GM06990 (cell line): Measurements from ENCODE around the gene EIF2AK2.

Source experiments
- DNase-seq: peaks from one replicate; pipeline ENCODE4 v3.0.0-alpha.2; 2011; ENCODE audit not compliant: insufficient read length; ENCODE audit errors: extremely low read depth
- H3K27me3 ChIP-seq: replicated peaks from 2 replicates; pipeline ENCODE4 v1.6.0; 2011; ENCODE audit warnings: low read length; ENCODE audit not compliant: control insufficient read depth, insufficient read depth
- H3K36me3 ChIP-seq: 2 replicates; pipeline ENCODE4 v1.5.1; 2011; ENCODE audit warnings: low read length; ENCODE audit not compliant: control insufficient read depth, insufficient read depth
- H3K4me3 ChIP-seq: replicated peaks from 2 replicates; pipeline ENCODE4 v1.5.1; 2011; ENCODE audit warnings: low read depth, mild to moderate bottlenecking, control low read depth, low read length
- TF ChIP-seq, protein P1 (sequence below): IDR thresholded peaks from 2 replicates; pipeline ENCODE4 v1.5.1; 2011; ENCODE audit warnings: low read length, control low read depth, mild to moderate bottlenecking, inconsistent platforms; ENCODE audit not compliant: insufficient read depth, poor library complexity, severe bottlenecking

EIF2AK2 gene

DNA sequence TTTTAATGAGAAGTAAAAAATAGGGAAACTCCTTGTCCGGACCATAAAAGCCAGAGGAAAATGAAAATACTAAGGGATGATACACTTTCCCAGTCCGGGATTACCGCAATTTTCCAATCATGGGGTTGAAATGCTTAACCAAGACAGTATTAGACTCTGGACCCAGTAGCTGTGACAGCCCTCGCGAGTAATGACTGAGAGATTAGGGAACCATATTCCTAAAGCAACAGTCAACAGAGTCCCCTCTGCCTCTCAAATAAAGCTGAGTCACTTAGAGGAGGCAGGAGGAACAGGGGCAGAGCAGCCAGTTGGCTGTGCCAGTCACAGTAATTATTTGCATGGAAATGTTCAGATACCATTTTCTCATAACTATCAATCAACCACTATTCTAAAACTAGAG, 37.6 kb downstream of the EIF2AK2 start:
- TF ChIP-seq, protein P1, sequence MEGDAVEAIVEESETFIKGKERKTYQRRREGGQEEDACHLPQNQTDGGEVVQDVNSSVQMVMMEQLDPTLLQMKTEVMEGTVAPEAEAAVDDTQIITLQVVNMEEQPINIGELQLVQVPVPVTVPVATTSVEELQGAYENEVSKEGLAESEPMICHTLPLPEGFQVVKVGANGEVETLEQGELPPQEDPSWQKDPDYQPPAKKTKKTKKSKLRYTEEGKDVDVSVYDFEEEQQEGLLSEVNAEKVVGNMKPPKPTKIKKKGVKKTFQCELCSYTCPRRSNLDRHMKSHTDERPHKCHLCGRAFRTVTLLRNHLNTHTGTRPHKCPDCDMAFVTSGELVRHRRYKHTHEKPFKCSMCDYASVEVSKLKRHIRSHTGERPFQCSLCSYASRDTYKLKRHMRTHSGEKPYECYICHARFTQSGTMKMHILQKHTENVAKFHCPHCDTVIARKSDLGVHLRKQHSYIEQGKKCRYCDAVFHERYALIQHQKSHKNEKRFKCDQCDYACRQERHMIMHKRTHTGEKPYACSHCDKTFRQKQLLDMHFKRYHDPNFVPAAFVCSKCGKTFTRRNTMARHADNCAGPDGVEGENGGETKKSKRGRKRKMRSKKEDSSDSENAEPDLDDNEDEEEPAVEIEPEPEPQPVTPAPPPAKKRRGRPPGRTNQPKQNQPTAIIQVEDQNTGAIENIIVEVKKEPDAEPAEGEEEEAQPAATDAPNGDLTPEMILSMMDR, result no peak
- no peak for DNase-seq
- peaks cover 16% of the 10 kb centered on the region for H3K36me3 ChIP-seq
- no peak overlapping the region for H3K4me3 ChIP-seq
- no peaks in the 10 kb centered on the region for H3K27me3 ChIP-seq

DNA sequence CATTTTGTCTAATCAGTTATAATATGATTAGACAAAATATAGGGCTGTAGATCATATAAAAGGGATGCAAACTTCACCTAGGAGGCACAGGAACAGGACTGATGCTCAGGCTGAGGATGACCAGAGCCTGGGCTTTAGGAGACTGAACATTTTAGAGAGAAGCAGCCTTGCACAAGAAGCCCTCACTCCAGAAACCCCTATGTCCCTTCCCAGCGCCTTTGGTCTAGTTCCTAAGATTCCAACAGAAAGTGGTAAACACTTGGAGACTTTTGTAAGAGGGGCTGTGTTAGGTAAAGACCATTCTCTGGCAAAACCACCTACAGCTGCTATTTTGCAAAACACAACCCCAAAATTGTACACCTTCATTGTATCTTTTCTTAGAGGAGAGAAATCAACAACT, 39.2 kb downstream of the EIF2AK2 start:
- Histone ChIP-seq H3K4me3 (no peak overlapping the region), H3K27me3 (no peaks in the 10 kb centered on the region), H3K36me3 (peaks cover 14% of the 10 kb centered on the region)
- TF ChIP-seq, protein P1, result no peak
- DNase-seq, result no peak

DNA sequence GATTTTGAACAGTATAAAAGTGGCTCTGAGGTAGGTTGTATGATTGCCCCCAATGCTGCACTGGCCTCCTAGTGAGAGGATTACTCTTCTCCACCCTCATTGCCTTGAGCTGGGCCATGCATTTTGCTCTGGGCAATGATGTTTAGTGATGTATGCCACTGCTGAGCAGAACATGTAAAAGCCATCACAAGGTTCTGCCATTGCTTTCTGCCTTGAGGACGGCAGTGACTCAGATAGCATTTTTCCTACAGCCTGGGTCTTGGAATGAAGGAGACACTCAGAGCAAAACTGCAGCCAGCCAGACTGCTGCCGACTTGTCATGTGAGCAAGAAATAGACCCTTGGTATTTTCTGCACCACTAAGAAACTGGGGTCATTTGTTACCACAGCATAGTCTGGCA, 44.8 kb downstream of the EIF2AK2 start:
- peaks cover 10% of the 10 kb centered on the region for H3K36me3 ChIP-seq
- TF ChIP-seq, protein P1, result no peak
- H3K4me3 ChIP-seq, result no peak overlapping the region
- no peak for DNase-seq
- no peaks in the 10 kb centered on the region for H3K27me3 ChIP-seq

DNA sequence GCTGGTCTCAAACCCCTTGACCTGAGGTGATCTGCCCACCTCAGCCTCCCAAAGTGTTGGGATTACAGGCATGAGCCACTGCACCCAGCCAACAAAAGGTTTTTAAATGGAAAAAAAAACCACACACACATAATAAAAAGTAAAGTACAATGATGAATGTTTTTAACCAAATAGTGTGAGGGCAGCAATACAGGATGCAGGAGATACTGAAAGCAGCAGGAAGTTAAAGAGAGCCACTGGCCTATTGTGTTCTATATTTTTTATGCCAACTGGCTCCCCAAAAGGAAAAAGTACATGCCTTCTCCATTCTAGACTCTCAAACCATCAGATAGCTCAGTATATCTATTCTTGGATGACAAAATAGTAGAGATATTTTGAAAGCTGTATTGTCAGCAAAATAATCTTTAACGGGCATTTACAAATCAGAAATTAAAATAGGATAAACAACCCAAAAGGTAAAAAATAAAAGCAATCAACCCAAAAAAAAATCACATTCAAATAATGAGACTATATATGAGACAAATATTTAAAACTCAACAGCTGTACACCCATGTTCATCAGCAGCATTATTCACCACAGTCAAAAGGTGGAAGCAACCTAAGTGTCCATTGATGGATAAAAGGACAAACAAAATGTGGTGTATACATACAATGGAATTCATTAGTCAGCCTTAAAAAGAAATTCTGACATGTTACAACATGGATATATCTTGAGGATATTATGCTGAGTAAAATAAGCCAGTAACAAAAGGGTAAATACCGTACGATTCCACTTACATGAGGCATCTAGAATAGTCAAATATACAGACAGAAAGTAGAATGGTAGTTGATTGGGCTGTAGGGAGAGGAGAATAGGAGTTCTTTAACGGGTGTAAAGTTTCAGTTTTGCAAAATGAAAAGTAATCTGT, 46.2 kb downstream of the EIF2AK2 start:
- DNase-seq, result no peak
- TF ChIP-seq, protein P1, result no peak
- H3K36me3 ChIP-seq, result peaks cover 8% of the 10 kb centered on the region

DNA sequence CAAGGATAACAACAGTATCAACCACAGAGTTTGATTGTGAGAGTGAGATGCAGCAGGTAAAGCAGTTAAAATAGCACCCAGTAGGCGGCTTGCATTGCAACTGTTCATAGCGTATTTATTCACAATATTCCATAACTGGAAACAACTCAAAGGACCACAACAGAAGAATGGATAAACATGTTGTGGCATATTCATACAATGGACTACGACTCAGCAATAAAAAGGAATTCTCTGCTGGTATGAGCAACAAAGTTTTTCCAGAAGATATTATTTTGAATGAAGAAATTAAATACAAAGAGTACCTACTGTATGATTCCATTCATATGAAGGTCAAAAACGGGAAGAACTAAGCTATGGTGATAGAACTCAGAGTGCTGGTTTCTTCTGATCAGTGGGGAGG, 47.3 kb downstream of the EIF2AK2 start:
- Histone ChIP-seq H3K4me3 (no peak overlapping the region), H3K36me3 (peaks cover 10% of the 10 kb centered on the region), H3K27me3 (no peaks in the 10 kb centered on the region)
- no peak for DNase-seq
- TF ChIP-seq, protein P1, result no peak

More for the DNA sequence above, 46.2 kb downstream of the EIF2AK2 start:
- no peaks in the 10 kb centered on the region for H3K27me3 ChIP-seq
- H3K4me3 ChIP-seq, result no peak overlapping the region

DNA sequence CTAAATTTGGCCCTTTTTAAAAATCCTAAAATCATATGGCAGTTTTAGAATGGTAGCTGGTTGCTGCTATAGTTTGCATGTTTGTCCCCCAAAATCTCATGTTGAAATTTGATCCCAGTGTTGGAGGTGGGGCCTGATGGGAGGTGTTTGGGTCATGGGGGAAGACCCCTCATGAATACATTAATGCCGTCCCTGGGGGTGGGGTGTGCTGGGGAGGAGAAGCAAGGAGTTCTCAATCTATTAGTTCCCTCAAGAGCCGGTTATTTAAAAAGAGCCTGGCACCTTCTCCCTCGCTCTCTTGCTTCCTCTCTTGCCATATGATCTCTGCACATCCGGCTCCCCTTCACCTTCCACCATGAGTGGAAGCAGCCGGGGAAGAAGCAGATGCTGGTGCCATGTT, 51.6 kb downstream of the EIF2AK2 start:
- H3K27me3 ChIP-seq, result no peaks in the 10 kb centered on the region
- H3K36me3 ChIP-seq, result peaks cover 10% of the 10 kb centered on the region
- no peak overlapping the region for H3K4me3 ChIP-seq
- DNase-seq, result no peak
- TF ChIP-seq, protein P1, result no peak
